ENCODE measurements around the gene SPATA3.
"Not testable (repeated sequence)": the region's sequence is repeated elsewhere in the genome, so short reads cannot be mapped to it uniquely, and the experiment has no call there.

The SPATA3 gene

GRCh38 chr2:230995821-230996220 is at the start of gene SPATA3:
SPATA3 (plus strand) TSS chr2:230996121; CDS start chr2:230996234, 113 bp downstream.
- DNase-seq, result no peak

- DNase-seq, result no peak
Observed at GRCh38 chr2:230946429-230947234, 49.3 kb upstream of the SPATA3 start.

- no peak for DNase-seq
Observed at GRCh38 chr2:230947235-230947576, 48.7 kb upstream of the SPATA3 start.

- DNase-seq, result no peak
Observed at GRCh38 chr2:230947908-230948365, 48.0 kb upstream of the SPATA3 start.

GRCh38 chr2:230949966-230950873 is 45.7 kb upstream of the SPATA3 start:
- DNase-seq, result no peak

DNA sequence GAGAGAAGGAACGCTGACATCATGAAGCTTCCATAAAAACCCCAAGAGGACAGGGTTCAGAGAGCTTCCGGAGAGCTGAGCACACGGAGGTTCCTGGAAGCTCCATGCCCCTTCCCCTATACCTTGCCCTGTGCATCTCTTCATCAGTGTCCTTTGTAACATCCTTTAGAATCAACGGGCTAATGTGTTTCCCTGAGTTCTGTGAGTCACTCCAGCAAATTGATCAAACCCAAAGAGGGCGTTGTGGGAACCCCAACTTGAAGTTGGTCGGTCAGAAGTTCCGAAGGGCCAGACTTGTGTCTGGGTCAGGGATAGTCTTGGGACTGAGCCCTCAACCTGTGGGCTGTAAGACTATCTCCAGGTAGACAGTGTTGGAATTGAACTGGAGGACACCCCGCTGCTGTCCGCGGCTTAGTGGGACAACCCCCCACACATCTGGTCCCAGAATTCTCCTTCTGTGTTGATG is 45.0 kb upstream of the SPATA3 start:
- DNase-seq, result no peak

- DNase-seq, result no peak
Observed at GRCh38 chr2:230951396-230951795, 44.5 kb upstream of the SPATA3 start.

DNA sequence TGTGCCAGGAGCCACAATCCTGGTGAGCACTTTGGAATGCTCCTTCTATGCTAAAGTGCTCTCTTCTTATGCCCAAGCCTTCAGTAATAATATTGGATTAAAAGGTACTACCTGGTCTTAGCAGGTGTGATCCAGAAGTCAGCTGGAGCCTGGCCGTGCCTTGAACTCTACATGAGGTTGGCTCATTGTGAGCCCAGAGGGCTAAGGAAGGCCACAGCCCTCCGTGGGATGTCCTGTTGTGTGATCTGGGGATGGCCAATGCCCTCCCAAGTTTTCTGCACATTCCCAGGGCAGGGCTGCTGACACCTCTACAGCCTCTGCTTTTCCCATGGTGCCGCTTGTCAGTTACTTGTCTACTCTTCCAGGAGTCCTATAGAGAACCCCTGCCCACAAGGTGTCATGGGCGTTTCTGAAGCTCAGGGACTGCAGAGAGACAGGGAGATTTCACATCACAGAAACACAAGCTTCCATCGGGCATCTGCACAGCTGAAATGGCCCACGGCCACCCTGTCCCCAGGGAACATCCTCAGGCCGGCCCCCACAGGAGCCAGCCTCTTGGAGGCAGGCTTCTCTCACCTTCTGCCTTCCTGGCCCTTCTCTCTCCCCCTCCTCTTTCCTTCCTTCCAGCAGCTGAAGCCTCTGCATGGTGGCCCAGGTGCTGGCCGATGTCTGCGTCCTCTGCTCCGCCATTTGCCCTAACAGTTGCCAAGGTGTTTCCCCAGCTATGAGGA is 43.5 kb upstream of the SPATA3 start:
- no peak for DNase-seq

- DNase-seq, result no peak
Observed at GRCh38 chr2:230953845-230954244, 42.1 kb upstream of the SPATA3 start.

DNA sequence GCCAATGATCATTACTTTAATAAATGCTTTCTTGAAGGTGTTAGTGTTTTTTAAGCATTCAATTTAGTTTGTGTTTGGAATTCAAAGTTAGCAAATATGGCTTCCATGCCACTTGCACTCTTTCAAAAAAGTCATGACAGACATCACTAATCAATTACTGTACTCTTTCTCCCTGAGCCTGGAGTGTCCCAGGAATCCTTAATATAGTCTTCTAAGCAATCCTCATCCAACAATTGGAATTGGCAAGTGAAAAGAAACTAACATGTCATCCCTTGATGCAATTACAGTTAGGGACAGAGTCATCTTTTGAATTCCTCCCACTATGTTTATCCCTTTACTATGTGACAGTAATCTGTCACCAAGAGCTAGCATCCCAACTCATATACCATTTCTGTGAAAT is 41.2 kb upstream of the SPATA3 start:
- no peak for DNase-seq

- no peak for DNase-seq
Observed at GRCh38 chr2:230955163-230955737, 40.7 kb upstream of the SPATA3 start.

DNA sequence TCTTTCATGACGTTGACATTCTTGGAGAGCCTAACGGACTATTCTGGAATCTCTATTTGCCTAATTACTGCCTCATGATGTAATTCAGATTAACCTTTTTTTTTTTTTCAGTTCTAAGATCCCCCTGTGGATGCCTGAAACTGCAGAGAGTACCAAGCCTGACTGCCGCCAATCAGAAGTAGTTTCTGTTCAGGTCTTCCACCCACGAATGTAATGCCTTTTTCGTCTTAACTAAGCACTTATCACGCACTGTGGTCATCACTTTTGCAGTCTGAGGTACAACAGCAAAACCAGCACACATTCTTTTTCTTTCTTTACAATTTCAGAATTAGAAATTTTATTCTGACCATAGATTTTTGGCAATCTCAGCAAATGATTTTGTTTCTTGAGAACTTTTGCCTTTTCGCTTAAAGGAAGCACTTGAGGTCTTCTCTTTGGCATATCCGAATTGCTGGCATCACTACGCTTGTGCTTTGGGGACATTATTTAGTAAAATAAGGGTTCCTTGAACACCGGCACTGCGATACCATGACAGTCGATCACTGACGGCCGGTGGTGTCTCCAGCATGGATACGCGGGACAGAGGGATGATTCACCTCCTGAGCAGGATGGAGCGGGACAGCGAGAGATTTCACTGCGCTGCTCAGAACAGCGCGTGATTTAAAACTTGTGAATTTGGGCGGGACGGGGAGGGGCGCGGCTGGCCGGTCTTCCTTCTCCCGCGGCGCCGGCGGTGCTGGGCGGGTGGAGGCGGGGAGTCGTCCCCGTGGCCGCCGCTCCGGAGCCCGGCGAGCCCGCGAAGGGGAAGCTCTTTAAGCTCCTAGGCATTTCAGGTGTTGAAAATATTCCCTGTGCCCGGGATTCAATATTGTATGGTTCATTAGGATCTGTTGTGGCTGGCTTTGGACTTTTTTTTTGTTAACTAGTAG is 38.8 kb upstream of the SPATA3 start:
- no peak for DNase-seq

GRCh38 chr2:230957756-230958391 is 38.0 kb upstream of the SPATA3 start:
- DNase-seq, result no peak

GRCh38 chr2:230958820-230959756 is 36.8 kb upstream of the SPATA3 start:
- no peak for DNase-seq

- DNase-seq, result no peak
Observed at GRCh38 chr2:230960026-230960425, 35.9 kb upstream of the SPATA3 start.

- no peak for DNase-seq
Observed at GRCh38 chr2:230961091-230961491, 34.8 kb upstream of the SPATA3 start.

DNA sequence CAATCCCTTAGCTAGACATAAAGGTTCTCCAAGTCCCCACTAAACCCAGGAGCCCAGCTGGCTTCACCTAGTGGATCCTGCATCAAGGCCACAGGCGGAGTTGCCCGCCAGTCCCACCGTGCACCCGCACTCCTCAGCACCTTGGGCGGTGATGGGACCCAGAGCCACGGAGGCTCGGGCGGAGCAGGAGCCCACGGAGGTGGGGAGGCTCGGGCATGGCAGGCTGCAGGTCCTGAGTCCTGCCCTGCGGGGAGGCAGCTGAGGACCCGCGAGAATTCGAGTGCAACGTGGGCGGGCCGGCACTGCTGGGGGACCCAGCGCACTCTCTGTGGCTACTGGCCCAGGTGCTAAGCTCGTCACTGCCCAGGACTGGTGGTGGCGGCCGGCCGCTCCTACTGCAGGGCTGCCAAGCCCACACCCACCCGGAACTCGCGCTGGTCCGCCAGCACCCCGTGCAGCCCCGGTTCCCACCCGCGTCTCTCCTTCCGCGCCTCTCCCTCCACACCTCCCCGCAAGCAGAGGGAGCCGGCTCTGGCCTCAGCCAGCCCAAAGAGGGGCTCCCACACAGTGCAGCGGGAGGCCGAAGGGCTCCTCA is 31.7 kb upstream of the SPATA3 start:
- no peak for DNase-seq

DNA sequence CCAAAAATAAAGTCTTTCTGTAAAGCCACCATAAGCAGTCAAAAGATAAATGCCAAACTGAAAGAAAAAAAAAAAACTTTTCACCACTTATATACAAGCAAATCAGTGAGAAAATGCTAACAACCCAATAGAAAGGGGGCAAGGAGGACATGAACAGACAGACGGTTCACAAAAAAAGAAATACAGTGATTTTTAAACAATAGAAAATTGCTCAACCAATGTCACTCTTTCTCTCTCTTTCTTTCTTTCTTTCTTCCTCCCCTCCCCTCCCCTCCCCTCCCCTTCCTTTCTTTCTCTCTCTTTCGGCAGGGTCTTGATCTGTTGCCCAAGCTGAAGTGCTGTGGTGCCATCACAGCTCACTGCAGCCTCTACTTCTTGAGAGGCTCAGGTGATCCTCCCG is 28.8 kb upstream of the SPATA3 start:
- no peak for DNase-seq

GRCh38 chr2:230968314-230968713 is 27.6 kb upstream of the SPATA3 start:
- not testable (repeated sequence) for DNase-seq

All from SHP77 treated with DMSO at 0.1 percent for 48 hours (cell line).